ENCODE results near the gene TGIF2. TPM values are rescaled to one million over a fixed set of nuclear protein-coding genes. Genes with fewer than 3 reads are reported as not detected.

The TGIF2 gene
- total and polyA plus RNA-seq, 2 of the 8 experiments (the other 6 are each of a cell fraction or from before 2014, with no cell fraction given): 49.7 to 76.7 TPM

GRCh38 chr20:36532822-36533221 is 40.6 kb upstream of the TGIF2 start:
- H3K36me3 ChIP-seq (ENCODE audit: control insufficient read depth in 2 of 4, insufficient read depth in 4 of 4, low read length in 3 of 4): peaks cover 0 to under 1% (median 0%) of the 10 kb centered on the region in 4 experiments; a peak in 1 of 8 replicates
- H3K14ac ChIP-seq (ENCODE audit: insufficient read length): no peak overlapping the region
- TF ChIP-seq RBBP5 (IDR thresholded peaks at IDR 0.05; ENCODE audit: borderline replicate concordance, low read depth, low read length) (no peak), BCL11A (IDR thresholded peaks at IDR 0.05; ENCODE audit: low read depth in 2 of 2, low read length in 2 of 2) (no peak)
- no peak overlapping the region for H3K23ac ChIP-seq (ENCODE audit: insufficient read length)
- H3K9ac ChIP-seq (replicated peaks in 1 of 4; ENCODE audit: extremely low read depth in 1 of 4, low read depth in 3 of 4, low read length in 3 of 4): no peak overlapping the region
- POLR2A ChIA-PET (ENCODE audit: partially characterized antibody): no interaction called here
- no peak overlapping the region for H2BK120ac ChIP-seq (replicated peaks; ENCODE audit: low read depth, low read length)
- CTCF ChIA-PET (ENCODE audit: partially characterized antibody): interaction anchor here (0.6 to 1.9 kb wide), 4 partner anchors 10 to 73 kb away, joined by 3 to 8 read pairs (median 4); partner anchors contain the start of gene RAB5IF
- H3K79me2 ChIP-seq (ENCODE audit: control insufficient read depth in 1 of 2, insufficient read depth in 2 of 2, low read length in 2 of 2): no peaks in the 10 kb centered on the region
- H2BK12ac ChIP-seq (ENCODE audit: low read depth, low read length): no peak overlapping the region
- H2AK5ac ChIP-seq (ENCODE audit: low read depth, low read length): no peak overlapping the region
- H3K4me1 ChIP-seq (replicated peaks in 1 of 4; ENCODE audit: control insufficient read depth in 3 of 4, insufficient read depth in 4 of 4, low read length in 3 of 4): no peaks in the 10 kb centered on the region
- H3K4ac ChIP-seq (replicated peaks; ENCODE audit: insufficient read length, low read depth, low read length): no peak overlapping the region
- H3K27me3 ChIP-seq (replicated peaks in 1 of 4; ENCODE audit: control insufficient read depth in 3 of 4, extremely low read depth in 1 of 4, insufficient read depth in 3 of 4, low read length in 3 of 4): no peaks in the 10 kb centered on the region
- H3K56ac ChIP-seq (replicated peaks; ENCODE audit: insufficient read length, low read depth, low read length): no peak overlapping the region
- no peak overlapping the region for H3K4me3 ChIP-seq (ENCODE audit: extremely low read depth in 1 of 4, insufficient read depth in 2 of 4, low read depth in 3 of 4, low read length in 4 of 4)
- no peak overlapping the region for H2BK20ac ChIP-seq (ENCODE audit: low read length)
- no peak overlapping the region for H4K8ac ChIP-seq (ENCODE audit: extremely low read depth, insufficient read depth, low read length)
- no peak overlapping the region for H4K91ac ChIP-seq (replicated peaks; ENCODE audit: insufficient read length, low read length)
- H3K18ac ChIP-seq (ENCODE audit: extremely low read depth, low read length): no peak overlapping the region
- H2BK15ac ChIP-seq (ENCODE audit: low read length): no peak overlapping the region
- H4K20me1 ChIP-seq (replicated peaks in 1 of 2; ENCODE audit: control insufficient read depth in 1 of 2, insufficient read depth in 2 of 2, low read length in 2 of 2): peaks cover 7 to 12% of the 10 kb centered on the region in 2 experiments
- WGBS, 2 experiments (ENCODE audit: extremely low coverage in 1 of 2, insufficient coverage in 1 of 2, insufficient read length in 1 of 2, insufficient replicate concordance in 2 of 2, low coverage in 1 of 2, low lambda C conversion rate in 2 of 2, missing lambda C conversion rate in 1 of 2): 86% methylated on average over 3 of the region's 3 CpGs; no CpG with 5 or more reads in 1 of the 2 experiments
- H3K79me1 ChIP-seq (ENCODE audit: low read depth, low read length): no peaks in the 10 kb centered on the region; the same call in 1 of the 2 replicates
- DNase-seq (ENCODE audit: low read depth in 1 of 2, low spot score in 2 of 2) (no peak), FAIRE-seq (no peak)
- no peak overlapping the region for H2AFZ ChIP-seq (ENCODE audit: low read length)
- H4K5ac ChIP-seq (ENCODE audit: insufficient read length, low read depth, low read length): no peak overlapping the region
- no peaks in the 10 kb centered on the region for H3K9me3 ChIP-seq (ENCODE audit: insufficient read depth in 2 of 2, low read depth in 1 of 2, low read length in 1 of 2)
- no peak overlapping the region for H3K27ac ChIP-seq (ENCODE audit: low read depth, low read length)
- H3K23me2 ChIP-seq (ENCODE audit: low read depth, low read length): no peaks in the 10 kb centered on the region
- no peak overlapping the region for H2BK5ac ChIP-seq (ENCODE audit: low read depth, low read length)
- no peak overlapping the region for H3K4me2 ChIP-seq (ENCODE audit: insufficient read depth in 1 of 2, low read depth in 2 of 2, low read length in 2 of 2)
